IMR-90 (cell line): ENCODE measurements around the gene RIC8B.

Experiments
- CEBPB ChIP-seq: IDR thresholded peaks from 2 replicates; pipeline ENCODE4 v1.6.1; 2012; ENCODE audit warnings: low read depth, low read length, improper control_type of control experiment
- FOS ChIP-seq: fragments of 150-350 bp; IDR thresholded peaks from 2 replicates; pipeline ENCODE4 v1.6.1; 2016; ENCODE audit warnings: low read depth, low read length
- MXI1 ChIP-seq: IDR thresholded peaks from 2 replicates; pipeline ENCODE4 v1.6.1; 2012; ENCODE audit warnings: low read depth, mild to moderate bottlenecking, low read length, moderate library complexity, borderline replicate concordance
- POLR2A ChIP-seq: IDR thresholded peaks from 2 replicates; pipeline ENCODE4 v1.6.1; 2012; ENCODE audit warnings: mild to moderate bottlenecking, low read depth, low read length
- RAD21 ChIP-seq: IDR thresholded peaks from 2 replicates; pipeline ENCODE4 v1.6.1; 2012; ENCODE audit warnings: low read length, improper control_type of control experiment
- TF ChIP-seq, protein P1 (sequence below): conservative IDR thresholded peaks from 2 replicates; pipeline ENCODE4 v1.5.1; 2012; ENCODE audit warnings: mild to moderate bottlenecking, low read depth, low read length, improper control_type of control experiment
- TF ChIP-seq, protein P2 (sequence below): fragments of 150-350 bp; IDR thresholded peaks from 2 replicates; pipeline ENCODE4 v1.6.1; 2017; ENCODE audit warnings: mild to moderate bottlenecking, antibody characterized with exemption, low read length, low read depth
- TF ChIP-seq, protein P3 (sequence below): fragments of 150-350 bp; IDR thresholded peaks from 2 replicates; pipeline ENCODE4 v1.6.1; 2016; ENCODE audit warnings: low read depth, mild to moderate bottlenecking, low read length, moderate library complexity, borderline replicate concordance

DNA sequence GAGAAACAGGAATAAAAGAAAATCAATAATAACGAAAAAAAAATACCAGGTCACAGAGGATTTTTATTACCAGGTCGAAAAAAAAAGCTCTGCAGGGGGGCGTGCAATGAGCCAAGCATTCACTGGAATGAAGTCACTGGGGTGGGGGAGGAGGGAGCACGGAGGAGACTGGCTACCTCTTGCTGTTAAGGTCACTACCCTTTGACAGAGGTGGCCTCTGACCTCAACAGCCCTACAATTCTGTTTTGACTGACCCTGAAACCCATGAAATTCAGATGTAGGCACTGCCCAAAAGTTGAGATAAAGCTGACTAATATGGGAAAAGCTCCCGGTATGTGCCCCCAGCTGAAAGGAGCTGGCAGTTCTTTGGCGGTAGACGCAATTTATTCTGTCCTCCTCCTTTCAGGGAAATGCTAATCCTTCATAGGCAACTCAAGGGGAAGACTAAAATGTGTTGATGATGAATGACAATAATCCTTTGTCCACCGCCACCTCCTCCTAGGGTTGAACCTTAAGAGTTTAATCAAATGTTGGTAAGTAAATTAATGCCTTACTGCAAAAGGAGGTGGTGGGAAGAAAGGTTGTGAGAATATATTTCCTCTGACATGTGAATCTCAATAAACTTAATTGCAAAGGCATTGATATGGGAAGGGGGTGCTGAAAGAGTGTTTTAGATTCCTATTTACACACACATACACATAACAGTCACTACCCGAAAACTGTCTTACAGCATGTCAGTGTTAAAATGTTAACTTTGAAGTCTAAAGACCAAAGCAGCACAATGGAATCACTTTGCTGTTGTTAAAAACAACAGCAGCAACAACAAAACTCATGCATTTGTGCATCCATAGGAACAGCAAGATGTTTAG is 6.3 kb upstream of the RIC8B start:
- TF ChIP-seq POLR2A (no peak), CEBPB (no peak), RAD21 (no peak), FOS (no peak), MXI1 (no peak)
- TF ChIP-seq, protein P1, sequence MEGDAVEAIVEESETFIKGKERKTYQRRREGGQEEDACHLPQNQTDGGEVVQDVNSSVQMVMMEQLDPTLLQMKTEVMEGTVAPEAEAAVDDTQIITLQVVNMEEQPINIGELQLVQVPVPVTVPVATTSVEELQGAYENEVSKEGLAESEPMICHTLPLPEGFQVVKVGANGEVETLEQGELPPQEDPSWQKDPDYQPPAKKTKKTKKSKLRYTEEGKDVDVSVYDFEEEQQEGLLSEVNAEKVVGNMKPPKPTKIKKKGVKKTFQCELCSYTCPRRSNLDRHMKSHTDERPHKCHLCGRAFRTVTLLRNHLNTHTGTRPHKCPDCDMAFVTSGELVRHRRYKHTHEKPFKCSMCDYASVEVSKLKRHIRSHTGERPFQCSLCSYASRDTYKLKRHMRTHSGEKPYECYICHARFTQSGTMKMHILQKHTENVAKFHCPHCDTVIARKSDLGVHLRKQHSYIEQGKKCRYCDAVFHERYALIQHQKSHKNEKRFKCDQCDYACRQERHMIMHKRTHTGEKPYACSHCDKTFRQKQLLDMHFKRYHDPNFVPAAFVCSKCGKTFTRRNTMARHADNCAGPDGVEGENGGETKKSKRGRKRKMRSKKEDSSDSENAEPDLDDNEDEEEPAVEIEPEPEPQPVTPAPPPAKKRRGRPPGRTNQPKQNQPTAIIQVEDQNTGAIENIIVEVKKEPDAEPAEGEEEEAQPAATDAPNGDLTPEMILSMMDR = no peak
- TF ChIP-seq, protein P2, sequence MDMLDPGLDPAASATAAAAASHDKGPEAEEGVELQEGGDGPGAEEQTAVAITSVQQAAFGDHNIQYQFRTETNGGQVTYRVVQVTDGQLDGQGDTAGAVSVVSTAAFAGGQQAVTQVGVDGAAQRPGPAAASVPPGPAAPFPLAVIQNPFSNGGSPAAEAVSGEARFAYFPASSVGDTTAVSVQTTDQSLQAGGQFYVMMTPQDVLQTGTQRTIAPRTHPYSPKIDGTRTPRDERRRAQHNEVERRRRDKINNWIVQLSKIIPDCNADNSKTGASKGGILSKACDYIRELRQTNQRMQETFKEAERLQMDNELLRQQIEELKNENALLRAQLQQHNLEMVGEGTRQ = no peak
- TF ChIP-seq, protein P3, sequence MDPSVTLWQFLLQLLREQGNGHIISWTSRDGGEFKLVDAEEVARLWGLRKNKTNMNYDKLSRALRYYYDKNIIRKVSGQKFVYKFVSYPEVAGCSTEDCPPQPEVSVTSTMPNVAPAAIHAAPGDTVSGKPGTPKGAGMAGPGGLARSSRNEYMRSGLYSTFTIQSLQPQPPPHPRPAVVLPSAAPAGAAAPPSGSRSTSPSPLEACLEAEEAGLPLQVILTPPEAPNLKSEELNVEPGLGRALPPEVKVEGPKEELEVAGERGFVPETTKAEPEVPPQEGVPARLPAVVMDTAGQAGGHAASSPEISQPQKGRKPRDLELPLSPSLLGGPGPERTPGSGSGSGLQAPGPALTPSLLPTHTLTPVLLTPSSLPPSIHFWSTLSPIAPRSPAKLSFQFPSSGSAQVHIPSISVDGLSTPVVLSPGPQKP = no peak
